Esophagus squamous epithelium (tissue), 5 donors: Measurements from ENCODE around the gene ATG4B. TPM values are rescaled to one million over a fixed set of nuclear protein-coding genes. Genes with fewer than 3 reads are reported as not detected.
A peak's percentile ranks its signal among the peaks of the same experiment; 100 is the strongest.

Source experiments
- DNase-seq: peaks from one replicate; lab custom pipeline; 2025; lab: John Stamatoyannopoulos, UW
- H3K27ac ChIP-seq, 4 donors: fragments of 200-600 bp; sonication (generic); one replicate each; pipeline ENCODE4 v1.5.1; 2016 to 2019; ENCODE audit warnings: mild to moderate bottlenecking in 1 of 4
- H3K27me3 ChIP-seq, 4 donors: fragments of 200-600 bp; sonication (generic); 1 replicate in 3 of 4; 2 replicates in 1 of 4; pipeline versions ENCODE4 v1.5.1 to v1.6.0; 2017 to 2021; ENCODE audit warnings: antibody characterized with exemption in 1 of 4
- H3K36me3 ChIP-seq, 3 donors: fragments of 200-600 bp; sonication (generic); one replicate each; pipeline ENCODE4 v1.5.1; 2016 to 2019
- H3K4me1 ChIP-seq, 3 donors: fragments of 200-600 bp; sonication (generic); one replicate each; pipeline ENCODE4 v1.5.1; 2017 to 2019
- H3K4me3 ChIP-seq, 4 donors: fragments of 200-600 bp; sonication (generic); 1 replicate in 3 of 4; 2 replicates in 1 of 4; pipeline ENCODE4 v1.5.1; 2016 to 2019; ENCODE audit warnings: mild to moderate bottlenecking in 2 of 4, moderate library complexity in 1 of 4
- H3K9me3 ChIP-seq, 3 donors: fragments of 200-600 bp; sonication (generic); one replicate each; pipeline ENCODE4 v1.5.1; 2016 to 2019
- CTCF ChIP-seq, 6 experiments: fragments of 450-650 bp in 4 of 6; fragments of 200-600 bp in 2 of 6; sonication (generic) in 2 of 6; IDR thresholded peaks; one replicate each; pipeline ENCODE4 v1.5.1; 2016 to 2019; ENCODE audit warnings: antibody characterized with exemption in 6 of 6, mild to moderate bottlenecking in 4 of 6, moderate library complexity in 4 of 6
- POLR2A ChIP-seq, 4 donors: fragments of 450-650 bp; IDR thresholded peaks; one replicate each; pipeline ENCODE4 v1.6.1; 2017; ENCODE audit warnings: antibody characterized with exemption in 4 of 4, mild to moderate bottlenecking in 4 of 4, moderate library complexity in 3 of 4
- WGBS, 2 donors: methylation state at CpG; one replicate each; pipeline ENCODE4 v1.1.5; 2018; 5-methylcytosine and 5-hydroxymethylcytosine counted together
- intact Hi-C: fragments of 100-400 bp; cut with DNase I; formaldehyde crosslinking; loops from one replicate; pipeline ENCODE4 v1.15.0; 2022
- total RNA-seq, 4 donors: library from RNA; depleted of rRNA; stranded (reverse); fragments of >200 nt; gene quantifications; one replicate each; pipeline ENCODE4 v1.1.0, GENCODE V29; 2016
- donor health status: DM: yes; HTN: yes; CAD: no.

Gene ATG4B
- total RNA-seq, 4 donors from 2014 or later: 33.0 to 60.9 (median 45.6) TPM

GRCh38 chr2:241635756-241636155 lies 1.7 kb upstream of the ATG4B start:
- no peak for DNase-seq
- TF ChIP-seq POLR2A (IDR thresholded peaks at IDR 0.05) (no peak), CTCF (IDR thresholded peaks at IDR 0.05) (no peak)
- Histone ChIP-seq H3K36me3 (peaks cover 13 to 40% (median 18%) of the 10 kb centered on the region in 3 donors), H3K9me3 (no peaks in the 10 kb centered on the region), H3K4me1 (peaks cover 18 to 62% (median 38%) of the 10 kb centered on the region in 3 donors), H3K27me3 (no peaks in the 10 kb centered on the region), H3K27ac (peak overlapping the region; percentile 95 to 100 (median 100)), H3K4me3 (peak overlapping the region; percentile 72 to 99 (median 86))
- 4 to 10% methylated on average over 6 of the region's 6 CpGs for WGBS, 2 donors
- intact Hi-C loops: no loop called here

- Histone ChIP-seq H3K9me3 (no peaks in the 10 kb centered on the region), H3K4me3 (peak overlapping the region; percentile 72 to 99 (median 86)), H3K27me3 (no peaks in the 10 kb centered on the region), H3K27ac (peak overlapping the region; percentile 95 to 100 (median 100)), H3K4me1 (peaks cover 18 to 64% (median 39%) of the 10 kb centered on the region in 3 donors), H3K36me3 (peaks cover 13 to 35% (median 18%) of the 10 kb centered on the region in 3 donors)
- DNase-seq: no peak
- TF ChIP-seq CTCF (IDR thresholded peaks at IDR 0.05): no peak
- peak in 1 of 4 donors; percentile 29 for TF ChIP-seq POLR2A (IDR thresholded peaks at IDR 0.05)
- WGBS, 2 donors: 0% methylated on average over 7 to 36 of the region's 97 CpGs
- intact Hi-C loops: no loop called here
Measured at GRCh38 chr2:241636182-241637017, 1.1 kb upstream of the ATG4B start.

GRCh38 chr2:241637795-241638660 lies 535 bp downstream of the ATG4B start:
- Histone ChIP-seq H3K36me3 (peaks cover 7 to 19% (median 8%) of the 10 kb centered on the region in 3 donors), H3K4me3 (peak overlapping the region; percentile 72 to 99 (median 86)), H3K27ac (peak overlapping the region; percentile 95 to 100 (median 100)), H3K4me1 (peaks cover 18 to 74% (median 39%) of the 10 kb centered on the region in 3 donors), H3K27me3 (no peaks in the 10 kb centered on the region), H3K9me3 (no peaks in the 10 kb centered on the region)
- TF ChIP-seq POLR2A (IDR thresholded peaks at IDR 0.05) (no peak), CTCF (IDR thresholded peaks at IDR 0.05) (no peak)
- intact Hi-C loops: no loop called here
- WGBS, 2 donors: 1% methylated on average over 9 to 32 of the region's 67 CpGs
- no peak for DNase-seq

- no peak for DNase-seq
- no peaks in the 10 kb centered on the region for H3K27me3 ChIP-seq
- peaks cover 0 to 13% (median 0%) of the 10 kb centered on the region in 3 donors for H3K36me3 ChIP-seq
- TF ChIP-seq CTCF (IDR thresholded peaks at IDR 0.05): no peak
- no peak for TF ChIP-seq POLR2A (IDR thresholded peaks at IDR 0.05)
- H3K9me3 ChIP-seq: no peaks in the 10 kb centered on the region
- 91 to 95% methylated on average over 7 to 10 of the region's 14 CpGs for WGBS, 2 donors
- intact Hi-C loops: no loop called here
- H3K27ac ChIP-seq: no peak overlapping the region
- H3K4me1 ChIP-seq: peaks cover 18 to 68% (median 39%) of the 10 kb centered on the region in 3 donors
- H3K4me3 ChIP-seq: peak overlapping the region in 3 of 4 donors; percentile 72 to 99 (median 90)
Measured at GRCh38 chr2:241638940-241639339, 1.4 kb downstream of the ATG4B start.
